B cell (primary cell): Measurements from ENCODE around the gene STAT4. TPM values are rescaled to one million over a fixed set of nuclear protein-coding genes. Genes with fewer than 3 reads are reported as not detected.

ENCODE experiments used
- ATAC-seq: fragments of 200-7000 bp; cut with Tn5 transposase; one replicate; pipeline ENCODE4 v1.10.0; 2021; ENCODE audit warnings: low read depth, mild to moderate bottlenecking, moderate number of reproducible peaks, moderate library complexity
- CTCF ChIA-PET: fragments of 350-600 bp; sonication (Branson Sonifier 250); formaldehyde crosslinking; loops from one replicate; lab custom pipeline; 2021; ENCODE audit warnings: antibody characterized with exemption, inconsistent platforms; lab: Charles Lee
- POLR2A ChIA-PET: fragments of 350-600 bp; sonication (Branson Sonifier 250); formaldehyde crosslinking; loops from one replicate; lab custom pipeline; 2021; ENCODE audit warnings: antibody characterized with exemption; lab: Charles Lee
- DNase-seq: peaks from one replicate; pipeline ENCODE4 v3.0.0; 2013
- H2AFZ ChIP-seq: 2 replicates; pipeline ENCODE4 v1.6.1; 2012; ENCODE audit warnings: mild to moderate bottlenecking, low read depth, low read length; ENCODE audit not compliant: insufficient read depth, poor library complexity, severe bottlenecking
- H3K27ac ChIP-seq, 2 donors: 1 replicate in 1 of 2; 2 replicates in 1 of 2; pipeline ENCODE4 v1.5.1; 2012 to 2013; ENCODE audit warnings: low read length in 2 of 2, mild to moderate bottlenecking in 2 of 2, moderate library complexity in 1 of 2
- H3K27me3 ChIP-seq, 4 experiments: fragments of 200-600 bp in 1 of 4; sonication (generic) in 1 of 4; replicated peaks in 1 of 4; 1 replicate in 2 of 4; 2 replicates in 2 of 4; pipeline versions ENCODE4 v1.6.1 to v1.7.0; 2013 to 2016; ENCODE audit warnings: low read length in 3 of 4, mild to moderate bottlenecking in 2 of 4, mixed read lengths in 1 of 4, moderate library complexity in 1 of 4; ENCODE audit not compliant: insufficient read depth in 4 of 4, control insufficient read depth in 3 of 4; ENCODE audit errors: control extremely low read depth in 1 of 4
- H3K36me3 ChIP-seq, 2 experiments: replicated peaks in 1 of 2; 1 replicate in 1 of 2; 2 replicates in 1 of 2; pipeline versions ENCODE4 v1.6.1 to v1.7.1; 2013; ENCODE audit warnings: low read length in 1 of 2; ENCODE audit not compliant: insufficient read depth in 2 of 2, control insufficient read depth in 1 of 2; ENCODE audit errors: control extremely low read depth in 1 of 2, extremely low read depth in 1 of 2
- H3K4me1 ChIP-seq, 2 donors: fragments of 200-600 bp in 1 of 2; sonication (generic) in 1 of 2; 1 replicate in 1 of 2; 2 replicates in 1 of 2; pipeline versions ENCODE4 v1.5.1 to v1.6.1; 2013 to 2017; ENCODE audit warnings: low read length in 2 of 2; ENCODE audit not compliant: control insufficient read depth in 2 of 2, insufficient read depth in 2 of 2
- H3K4me2 ChIP-seq: replicated peaks from 2 replicates; pipeline ENCODE3; 2012; ENCODE audit warnings: mild to moderate bottlenecking, low read depth, low read length; ENCODE audit not compliant: poor library complexity, severe bottlenecking
- H3K4me3 ChIP-seq, 5 experiments: fragments of 200-600 bp in 1 of 5; sonication (generic) in 1 of 5; 1 replicate in 3 of 5; 2 replicates in 2 of 5; pipeline versions ENCODE4 v1.5.1 to v1.7.0; 2011 to 2016; ENCODE audit warnings: low read length in 4 of 5, mild to moderate bottlenecking in 4 of 5, low read depth in 2 of 5, control low read depth in 1 of 5, moderate library complexity in 1 of 5; ENCODE audit not compliant: insufficient read depth in 1 of 5; ENCODE audit errors: control extremely low read depth in 1 of 5, extremely low read depth in 1 of 5
- H3K79me2 ChIP-seq: fragments of 200-600 bp; sonication (generic); one replicate; pipeline ENCODE4 v1.6.0; 2016; ENCODE audit warnings: low read length; ENCODE audit not compliant: control insufficient read depth, insufficient read depth
- H3K9ac ChIP-seq: fragments of 200-600 bp; sonication (generic); 2 replicates; pipeline ENCODE4 v1.6.1; 2017; ENCODE audit warnings: mild to moderate bottlenecking, low read length, moderate library complexity
- H3K9me3 ChIP-seq, 3 donors: one replicate each; pipeline versions ENCODE4 v1.6.1 to v1.7.1; 2013; ENCODE audit warnings: low read length in 2 of 3; ENCODE audit not compliant: control insufficient read depth in 2 of 3, insufficient read depth in 1 of 3; ENCODE audit errors: control extremely low read depth in 1 of 3
- H4K20me1 ChIP-seq: 2 replicates; pipeline ENCODE4 v1.6.0; 2012; ENCODE audit warnings: mild to moderate bottlenecking, low read length; ENCODE audit not compliant: insufficient read depth, control insufficient read depth, poor library complexity, severe bottlenecking
- H3K27ac Mint-ChIP-seq: one replicate; pipeline ENCODE4 v1.8.0; 2021; ENCODE audit warnings: mixed read lengths
- H3K27me3 Mint-ChIP-seq: one replicate; pipeline ENCODE4 v1.8.0; 2021; ENCODE audit warnings: mixed read lengths
- H3K4me1 Mint-ChIP-seq: one replicate; pipeline ENCODE4 v1.8.0; 2021; ENCODE audit warnings: mixed read lengths
- H3K4me3 Mint-ChIP-seq: one replicate; pipeline ENCODE4 v1.8.0; 2021; ENCODE audit warnings: mixed read lengths
- H3K9me3 Mint-ChIP-seq: one replicate; pipeline ENCODE4 v1.8.0; 2022; ENCODE audit warnings: mixed read lengths; ENCODE audit not compliant: insufficient read depth
- CTCF ChIP-seq: fragments of 200-600 bp; IDR thresholded peaks from one replicate; pipeline ENCODE4 v1.8.0; 2022; ENCODE audit warnings: antibody characterized with exemption, mild to moderate bottlenecking
- EZH2 ChIP-seq: IDR thresholded peaks from 2 replicates; pipeline ENCODE4 v1.6.1; 2012; ENCODE audit warnings: borderline replicate concordance, low read depth, mild to moderate bottlenecking, moderate library complexity, low read length; ENCODE audit not compliant: insufficient read depth, poor library complexity, severe bottlenecking
- WGBS: methylation state at CpG from one replicate; pipeline ENCODE4 v1.1.5; 2013; ENCODE audit warnings: missing lambda C conversion rate; ENCODE audit not compliant: insufficient coverage; 5-methylcytosine and 5-hydroxymethylcytosine counted together
- intact Hi-C: fragments of 100-400 bp; cut with micrococcal nuclease; formaldehyde crosslinking; loops from one replicate; pipeline ENCODE4 v1.10.0; 2022
- polyA plus RNA-seq: library from polyadenylated mRNA; depleted of rRNA; stranded (reverse); fragments of >200 nt; gene quantifications from 2 replicates; pipeline ENCODE4 v1.2.3, GENCODE V29; 2012
- total RNA-seq, 2 donors: library from RNA; stranded (reverse); fragments of 120-200 nt in 1 of 2; gene quantifications; 1 replicate in 1 of 2; 2 replicates in 1 of 2; pipeline versions ENCODE4 v1.2.3 to v1.2.4, GENCODE V29; 2013 to 2022

Gene STAT4
- total and polyA plus RNA-seq, 2 donors (not counting 1 experiment from before 2014, with no cell fraction given), result 2.0 to 62.1 TPM

DNA sequence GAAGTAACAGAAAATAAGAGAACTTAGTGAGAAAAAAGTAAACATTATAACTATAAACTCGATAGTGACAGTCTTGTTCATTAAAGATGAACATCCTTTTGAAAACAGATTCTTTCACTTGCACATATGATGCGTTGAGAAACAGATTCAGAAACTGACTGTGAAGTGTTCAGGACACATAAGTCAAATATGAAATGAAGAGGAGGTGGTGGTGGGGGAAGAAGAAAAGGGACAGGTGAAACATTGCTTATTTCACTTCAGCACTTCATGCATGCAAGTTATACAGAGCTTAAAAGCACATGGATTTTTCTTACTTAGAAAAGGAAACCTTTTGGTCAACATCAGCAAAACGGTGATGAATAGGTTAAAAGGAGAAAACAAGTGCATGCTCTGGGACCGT, 42.5 kb downstream of the STAT4 start:
- H2AFZ ChIP-seq, result no peak overlapping the region
- TF ChIP-seq CTCF (no peak), EZH2 (no peak)
- H3K27ac ChIP-seq, result no peak overlapping the region
- DNase-seq (no peak), ATAC-seq (no peak)
- Mint-ChIP-seq H3K27ac (no peak overlapping the region), H3K9me3 (no peaks in the 10 kb centered on the region), H3K4me1 (no peaks in the 10 kb centered on the region), H3K27me3 (peaks cover 10% of the 10 kb centered on the region), H3K4me3 (no peak overlapping the region)
- H3K9me3 ChIP-seq, result peaks cover 0 to 1% (median 0%) of the 10 kb centered on the region in 3 donors
- CTCF ChIA-PET, result no interaction called here
- no peaks in the 10 kb centered on the region for H3K27me3 ChIP-seq
- H3K9ac ChIP-seq, result no peak overlapping the region
- no peak overlapping the region for H3K4me3 ChIP-seq
- no peaks in the 10 kb centered on the region for H3K79me2 ChIP-seq
- 60% methylated on average over 2 of the region's 4 CpGs for WGBS
- H4K20me1 ChIP-seq, result no peaks in the 10 kb centered on the region
- intact Hi-C loops, result no loop called here
- no peaks in the 10 kb centered on the region for H3K36me3 ChIP-seq
- POLR2A ChIA-PET, result no interaction called here
- H3K4me2 ChIP-seq, result no peak overlapping the region
- no peaks in the 10 kb centered on the region for H3K4me1 ChIP-seq

GRCh38 chr2:191105082-191105481, 45.7 kb downstream of the STAT4 start:
- no peak overlapping the region for H3K27ac Mint-ChIP-seq
- Histone ChIP-seq H3K36me3 (no peaks in the 10 kb centered on the region), H2AFZ (no peak overlapping the region), H4K20me1 (no peaks in the 10 kb centered on the region), H3K9me3 (peaks cover 0 to 1% (median 0%) of the 10 kb centered on the region in 3 donors), H3K79me2 (no peaks in the 10 kb centered on the region), H3K4me3 (no peak overlapping the region), H3K9ac (no peak overlapping the region), H3K27me3 (no peaks in the 10 kb centered on the region), H3K27ac (no peak overlapping the region), H3K4me2 (no peak overlapping the region), H3K4me1 (no peaks in the 10 kb centered on the region)
- no peaks in the 10 kb centered on the region for H3K9me3 Mint-ChIP-seq
- WGBS, result 94% methylated on average over 3 of the region's 3 CpGs
- POLR2A ChIA-PET, result no interaction called here
- CTCF ChIA-PET, result no interaction called here
- ATAC-seq, result no peak
- intact Hi-C loops, result no loop called here
- DNase-seq, result no peak
- TF ChIP-seq EZH2 (no peak), CTCF (no peak)
- no peaks in the 10 kb centered on the region for H3K4me1 Mint-ChIP-seq
- H3K4me3 Mint-ChIP-seq, result no peak overlapping the region
- peaks cover 12% of the 10 kb centered on the region for H3K27me3 Mint-ChIP-seq
